Islet of Langerhans (tissue), 1 donor: ENCODE results near the gene PML.

Experiments used
- FAIRE-seq: peaks from one replicate; lab custom pipeline; 2011; peaks lifted over from hg19 to GRCh38; lab: Jason Lieb, UNC

Gene PML

DNA sequence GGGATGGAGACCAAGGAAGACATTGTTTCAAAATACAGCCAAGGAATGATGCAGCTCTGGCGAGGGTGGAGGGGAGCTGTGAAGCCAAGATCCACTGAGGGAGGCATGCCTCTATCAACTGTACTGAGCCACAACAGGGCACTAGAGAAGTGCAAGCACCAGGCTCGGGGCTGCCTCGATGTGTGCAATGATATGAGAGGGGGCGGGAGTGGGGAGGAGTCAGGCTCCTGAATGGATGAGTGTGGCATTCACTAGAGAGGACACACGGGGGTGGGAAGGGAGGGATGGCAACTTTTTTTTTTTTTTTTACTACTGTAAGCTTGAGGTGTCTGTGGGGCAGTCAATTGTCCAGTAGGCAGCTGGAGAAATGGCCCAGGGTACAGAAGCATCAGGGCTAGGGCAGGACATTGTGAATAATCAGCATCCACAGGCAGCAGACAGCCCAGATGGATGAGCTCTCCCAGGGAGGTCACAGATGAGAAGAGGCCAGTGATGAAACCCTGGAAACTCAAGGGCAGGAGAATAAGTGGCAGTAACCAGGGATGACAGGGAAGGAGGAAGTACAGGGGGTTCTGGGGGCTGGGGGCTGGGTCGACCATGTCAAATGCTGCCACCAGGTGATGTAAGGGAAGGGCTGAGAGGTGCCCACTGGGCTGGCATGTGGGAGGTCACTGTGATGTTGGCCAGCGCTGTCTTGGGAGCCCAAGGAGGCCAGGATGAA lies 8.3 kb upstream of the PML start:
- no peak for FAIRE-seq

DNA sequence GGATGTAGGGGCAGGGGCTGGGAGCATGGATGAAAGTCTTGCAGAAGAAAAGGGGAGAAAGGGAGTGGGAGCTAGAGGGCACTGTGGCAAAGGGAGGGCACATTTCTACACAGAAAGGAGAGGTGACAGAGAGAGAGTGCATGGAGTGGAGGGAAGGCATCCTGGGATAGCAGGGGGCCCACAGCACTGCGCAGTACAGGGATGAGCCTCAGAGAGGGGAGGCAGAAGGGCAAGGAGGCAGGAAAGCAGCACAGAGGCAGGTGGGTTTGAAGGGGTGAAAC lies 7.8 kb upstream of the PML start:
- FAIRE-seq, result no peak

DNA sequence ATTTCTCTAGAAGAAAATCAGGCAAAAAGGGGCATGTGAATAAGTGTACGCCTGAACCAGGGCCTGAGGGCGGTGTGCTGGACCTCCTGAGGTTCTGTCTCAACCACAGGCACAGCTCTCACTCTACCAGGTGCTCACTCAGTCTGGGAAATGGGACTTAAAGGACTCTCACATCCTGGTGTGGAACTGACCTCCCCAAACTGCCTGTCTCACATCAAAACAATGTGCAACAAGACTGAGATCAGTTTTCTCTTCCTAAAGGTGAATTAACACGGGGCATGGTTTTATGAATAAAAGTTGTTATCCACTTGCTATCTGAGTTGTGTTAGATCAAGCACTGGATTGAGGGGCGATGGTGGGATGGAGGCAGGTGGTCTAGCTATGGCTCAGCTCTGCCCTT lies 7.3 kb upstream of the PML start:
- FAIRE-seq, result no peak

DNA sequence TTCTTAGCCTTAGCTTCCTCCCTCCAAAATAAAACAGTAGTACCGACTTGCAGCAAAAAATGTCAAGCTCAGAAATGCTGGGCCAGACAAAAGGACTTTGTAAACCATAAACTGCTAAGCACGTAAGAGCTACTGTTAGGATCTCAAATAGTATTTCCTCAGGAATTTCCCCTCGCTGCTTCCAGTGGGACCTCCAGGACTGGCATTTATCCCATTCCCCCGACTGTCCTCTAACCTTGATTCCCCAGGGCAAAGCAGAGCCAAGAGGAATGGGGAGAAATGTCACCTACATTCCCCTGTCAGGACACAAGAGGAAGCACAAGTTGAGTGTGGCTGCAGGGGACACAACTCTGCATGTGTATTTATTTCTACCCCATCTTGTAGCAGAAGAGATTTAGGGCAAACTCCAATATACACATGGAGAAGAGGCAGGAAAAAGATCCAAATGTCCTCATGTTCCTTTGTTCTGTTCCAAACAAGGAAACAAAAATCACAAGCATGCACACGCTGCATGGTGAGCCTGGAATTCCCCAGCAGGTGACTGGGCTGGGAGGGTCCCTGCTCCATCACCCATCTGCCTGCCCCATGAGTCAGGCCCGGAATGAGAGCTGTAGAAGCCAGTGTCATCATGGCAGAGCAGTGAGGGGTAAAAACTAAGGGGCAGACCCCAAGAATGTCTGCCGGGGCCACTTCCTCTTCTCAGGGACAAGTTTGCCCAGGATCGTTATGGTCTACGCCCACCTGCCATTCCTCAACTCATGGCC lies 6.7 kb upstream of the PML start:
- FAIRE-seq, result no peak

DNA sequence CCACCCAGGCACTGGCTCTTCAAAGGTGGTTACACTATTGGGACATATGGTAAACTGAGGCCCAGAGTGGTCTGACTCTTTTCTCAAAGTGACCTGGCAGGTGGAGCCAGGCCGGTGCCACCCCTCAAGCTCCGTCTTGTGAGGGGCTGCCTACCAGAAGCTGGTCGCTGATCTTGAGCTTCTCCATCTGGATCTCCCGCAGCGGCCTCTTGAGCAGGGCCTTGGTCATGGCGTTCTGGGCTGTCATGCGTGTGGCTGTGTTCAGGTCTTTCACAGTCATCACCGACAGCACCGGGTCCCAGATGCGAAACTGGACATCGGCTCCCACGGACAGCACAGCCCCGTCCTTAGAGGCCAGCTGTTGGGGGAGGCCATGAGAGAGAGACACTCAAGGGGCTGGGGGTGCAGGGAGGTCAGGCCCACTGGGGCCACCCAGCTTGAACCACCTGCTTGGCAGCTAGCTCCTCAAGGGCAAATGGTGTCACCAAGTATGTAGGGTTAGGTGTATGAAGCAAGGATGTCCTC lies 6.0 kb upstream of the PML start:
- FAIRE-seq, result no peak

DNA sequence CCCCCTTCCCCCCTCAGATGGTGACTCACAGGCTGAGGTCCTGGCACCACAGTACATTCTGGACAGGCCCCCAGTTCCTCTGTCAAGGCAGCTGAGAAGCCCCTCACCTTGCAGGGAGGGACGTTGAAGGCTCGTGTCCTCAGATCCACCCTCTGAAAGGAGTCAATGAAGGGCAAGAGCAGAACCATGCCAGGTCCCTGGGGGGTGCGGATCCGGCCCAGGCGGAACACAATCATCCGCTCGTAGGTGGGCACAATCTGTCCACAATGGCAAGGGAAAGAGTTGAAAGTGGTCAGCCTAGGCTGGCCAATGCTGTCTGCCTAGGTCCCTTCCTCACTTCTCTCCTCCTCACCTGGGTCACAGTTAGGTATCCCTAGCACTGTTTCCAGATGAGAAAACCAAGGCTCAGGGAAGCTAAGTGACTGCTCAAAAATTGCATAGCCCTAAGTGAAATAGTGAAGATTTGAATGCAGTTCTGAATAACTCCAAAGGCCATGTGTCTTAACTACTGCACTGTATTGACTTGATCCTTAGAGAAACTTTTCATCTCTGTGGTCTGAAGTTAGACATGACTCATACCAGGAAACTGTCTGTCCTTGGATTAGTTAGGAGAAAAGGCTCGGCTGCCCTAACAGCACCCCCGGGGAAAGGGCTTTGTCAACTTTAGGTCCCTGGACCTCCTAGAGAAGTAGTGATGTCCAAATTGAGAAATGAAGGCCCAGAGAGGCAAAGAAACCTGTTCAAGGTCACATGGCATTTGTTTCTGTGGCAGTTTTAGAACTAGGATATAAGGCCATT lies 5.3 kb upstream of the PML start:
- no peak for FAIRE-seq

DNA sequence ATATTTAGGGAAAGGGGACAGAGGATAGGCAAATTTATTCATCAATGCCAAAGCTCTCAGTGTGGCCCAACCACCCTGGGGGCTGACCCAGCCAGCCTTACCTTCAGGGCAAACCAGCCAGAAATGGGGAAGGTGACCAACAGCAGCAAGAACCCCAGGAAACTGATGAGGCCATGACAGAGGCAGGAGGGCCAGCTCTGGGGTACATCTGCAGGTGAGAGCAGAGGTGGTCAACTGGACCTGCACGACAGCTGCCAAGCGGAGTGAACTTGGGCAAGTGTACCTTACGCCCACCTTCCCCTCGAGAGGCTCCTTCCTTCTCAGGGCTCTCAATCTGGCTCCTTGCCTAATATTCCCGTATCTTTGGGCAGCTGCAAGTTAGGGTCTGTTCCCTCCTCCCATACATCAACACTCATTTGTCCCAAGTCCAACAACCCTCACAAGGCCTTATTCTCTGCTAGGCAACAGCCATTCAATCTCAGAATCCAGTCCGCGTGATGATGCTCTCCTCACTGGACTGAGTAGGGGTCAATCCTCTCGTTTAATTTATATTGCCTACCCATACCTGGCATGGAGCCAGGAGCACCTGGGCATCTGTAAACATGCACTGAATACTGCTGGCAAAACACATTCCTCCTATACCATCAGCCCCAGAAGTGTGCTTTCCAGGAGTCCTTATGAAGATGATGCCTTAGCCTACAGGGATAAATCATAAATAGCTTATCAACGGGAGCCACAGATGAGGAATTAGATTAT lies 4.1 kb upstream of the PML start:
- no peak for FAIRE-seq

DNA sequence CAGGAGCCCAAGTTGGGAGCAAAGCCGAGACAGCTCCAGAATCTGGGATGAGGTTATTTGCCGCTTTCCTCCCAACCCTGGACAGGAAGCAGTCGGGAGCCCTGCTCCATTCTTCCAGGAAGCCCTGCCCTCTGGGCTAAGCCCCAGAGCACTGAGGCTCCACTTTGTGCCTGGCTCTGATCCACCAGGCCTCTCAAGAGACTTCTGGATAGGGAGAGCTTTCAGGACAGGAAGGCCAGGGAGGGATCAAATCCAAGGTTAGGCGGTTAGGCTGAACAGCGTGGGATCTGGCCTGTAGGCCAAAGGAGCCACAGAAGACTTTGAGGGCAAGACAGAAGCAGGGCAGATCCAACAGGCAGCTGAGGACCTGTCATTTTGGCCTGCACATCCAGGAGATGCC lies 3.3 kb upstream of the PML start:
- no peak for FAIRE-seq

DNA sequence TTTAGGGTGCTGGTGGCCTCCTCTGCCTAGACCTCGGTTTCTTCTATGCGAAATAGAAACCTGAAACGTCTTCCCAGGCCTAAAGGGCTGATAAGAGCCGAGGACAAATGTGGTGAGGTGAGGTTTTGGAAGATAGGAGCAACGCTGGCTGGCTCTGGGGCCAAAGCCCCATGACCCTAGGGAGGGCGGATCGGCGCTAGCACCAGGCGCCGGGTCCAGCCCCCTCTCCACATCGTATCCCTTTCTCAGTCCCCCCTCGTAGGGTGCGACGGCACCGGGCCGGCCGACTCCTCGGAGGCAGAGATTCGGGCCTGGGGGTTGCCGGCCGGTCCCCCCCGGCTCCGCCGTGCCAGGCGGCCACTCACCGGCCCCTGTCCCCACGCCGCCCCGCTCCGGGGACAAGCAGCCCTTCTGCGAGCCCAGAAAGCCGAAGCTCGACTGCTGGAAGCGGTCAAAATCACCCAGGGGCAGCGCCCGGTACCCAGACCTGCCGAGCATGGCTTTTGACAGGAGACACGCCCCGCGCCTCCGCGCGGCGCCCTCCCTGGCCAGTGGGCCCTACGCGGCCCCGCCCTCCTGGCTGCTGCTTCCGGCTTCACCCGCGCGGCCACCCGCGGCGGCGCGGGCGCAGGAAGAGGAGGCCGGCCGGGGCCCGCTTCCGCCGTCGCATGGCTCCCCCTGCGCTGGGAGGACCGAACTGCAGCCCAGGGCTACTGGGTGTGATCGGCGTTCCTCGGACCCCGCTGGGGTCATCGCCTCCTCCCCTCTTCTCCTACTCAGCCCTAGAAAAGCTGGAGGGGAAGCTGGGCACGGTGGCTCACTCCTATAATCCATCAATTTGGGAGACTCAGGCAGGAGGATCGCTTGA lies 2.6 kb upstream of the PML start, which contains the start of gene STOML1:
Gene STOML1, minus strand, starts transcription at position 570 of the 868 bp plus-strand sequence. Its CDS starts 72 bp downstream, at position 498.
- FAIRE-seq, result no peak

DNA sequence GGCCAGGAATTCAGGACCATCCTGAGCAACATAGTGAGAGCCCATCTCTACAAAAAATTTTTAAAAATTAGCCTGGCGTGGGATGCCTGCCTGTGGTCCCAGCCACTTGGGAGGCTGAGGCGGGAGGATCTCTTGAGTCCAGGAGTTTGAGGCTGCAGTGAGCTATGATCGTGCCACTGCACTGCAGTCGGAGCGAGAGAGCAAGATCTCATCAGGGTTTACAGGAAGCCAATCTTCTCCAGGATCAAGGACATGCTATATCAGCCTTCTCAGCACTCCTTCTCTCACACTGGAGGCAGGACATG lies 2.0 kb upstream of the PML start:
- no peak for FAIRE-seq

DNA sequence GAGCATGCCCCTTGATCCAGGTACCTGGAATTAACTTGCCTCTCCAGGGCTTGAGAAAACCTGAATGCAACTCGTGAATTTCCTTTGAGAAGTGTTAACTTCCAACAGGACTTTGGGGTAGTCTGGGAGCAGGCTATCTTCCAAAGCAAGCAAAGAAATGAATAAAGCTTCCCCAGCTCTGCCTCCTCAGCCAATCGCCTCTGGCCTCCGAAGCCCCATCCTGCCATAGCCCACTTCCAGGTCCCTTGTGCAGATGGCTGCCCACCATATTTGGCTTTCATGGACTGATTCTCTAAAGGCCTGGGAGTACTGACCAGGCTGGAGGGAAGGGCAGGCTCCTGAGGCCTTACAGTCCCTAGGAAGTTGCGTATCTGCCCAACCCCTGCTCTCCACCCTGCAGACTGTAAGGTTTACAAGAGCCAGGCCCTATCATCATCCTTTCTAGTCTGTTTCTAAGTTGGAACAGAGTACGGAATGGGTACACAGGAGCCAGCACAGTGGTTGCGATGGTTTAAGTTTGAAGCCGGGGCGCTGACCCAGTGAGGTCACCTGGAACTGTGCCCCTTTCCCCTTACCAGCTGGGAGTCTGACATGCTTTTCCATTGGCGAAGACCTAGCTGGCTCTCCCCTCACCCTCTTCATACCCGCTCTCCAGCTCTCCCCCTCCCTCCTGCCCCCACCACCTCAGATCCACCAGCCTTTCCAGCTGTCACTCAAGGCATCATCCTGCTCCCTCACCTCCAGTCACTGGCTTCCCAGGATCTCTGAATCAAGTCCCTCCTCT lies 1.1 kb upstream of the PML start:
- no peak for FAIRE-seq

DNA sequence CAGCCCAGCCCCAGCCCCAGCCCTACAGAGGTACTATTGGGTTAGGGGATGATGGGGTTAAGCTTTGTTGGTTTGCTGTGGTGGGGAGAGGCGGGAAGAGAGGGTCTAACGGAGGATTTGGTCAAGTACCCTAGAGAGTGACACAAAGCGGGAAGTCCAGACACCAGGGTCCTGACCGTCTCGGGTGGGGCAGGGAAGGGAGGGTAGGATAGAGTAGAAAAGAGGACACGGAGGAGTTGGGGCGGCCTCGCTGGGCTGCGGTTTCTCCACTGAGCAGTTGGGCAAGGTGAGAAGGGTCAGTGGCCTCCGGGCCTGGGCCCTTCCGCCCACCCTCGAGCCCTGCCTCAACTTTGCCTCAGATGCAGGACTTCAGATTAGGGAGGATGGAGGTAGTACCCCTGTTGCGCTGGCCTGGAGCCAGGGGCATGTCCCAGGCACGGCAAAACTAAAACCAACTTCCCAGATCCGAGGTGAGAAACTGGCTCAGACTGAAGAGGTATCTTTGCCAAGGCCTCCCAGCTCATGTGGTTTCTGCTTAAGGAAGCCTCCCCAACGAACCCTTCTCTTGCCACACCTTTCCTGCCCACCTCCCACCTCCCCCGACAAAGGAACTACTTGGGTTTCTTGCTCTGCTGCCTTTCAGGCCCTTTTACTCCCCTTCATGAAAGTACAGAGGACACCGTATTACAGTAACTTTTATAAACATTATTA lies 551 bp downstream of the PML start:
- no peak for FAIRE-seq

DNA sequence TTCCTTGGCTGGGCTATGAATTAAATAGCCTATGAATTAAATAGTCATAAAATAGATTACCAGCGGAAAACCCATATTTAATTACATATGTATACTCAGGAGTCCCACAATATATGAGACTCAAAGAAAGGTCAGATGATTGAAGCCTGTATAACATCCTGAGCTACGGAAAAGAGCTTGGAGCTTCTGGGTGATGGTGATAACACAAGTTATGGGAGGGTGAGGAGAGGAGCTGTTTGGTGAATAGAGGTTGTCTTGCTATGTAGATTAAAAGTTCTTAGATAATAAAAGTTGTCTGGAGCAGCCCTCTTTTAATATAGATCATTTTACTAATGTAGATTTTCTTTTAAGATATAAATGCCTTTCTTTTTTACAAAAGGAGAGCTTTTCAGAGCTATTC lies 1.8 kb downstream of the PML start:
- FAIRE-seq, result no peak

DNA sequence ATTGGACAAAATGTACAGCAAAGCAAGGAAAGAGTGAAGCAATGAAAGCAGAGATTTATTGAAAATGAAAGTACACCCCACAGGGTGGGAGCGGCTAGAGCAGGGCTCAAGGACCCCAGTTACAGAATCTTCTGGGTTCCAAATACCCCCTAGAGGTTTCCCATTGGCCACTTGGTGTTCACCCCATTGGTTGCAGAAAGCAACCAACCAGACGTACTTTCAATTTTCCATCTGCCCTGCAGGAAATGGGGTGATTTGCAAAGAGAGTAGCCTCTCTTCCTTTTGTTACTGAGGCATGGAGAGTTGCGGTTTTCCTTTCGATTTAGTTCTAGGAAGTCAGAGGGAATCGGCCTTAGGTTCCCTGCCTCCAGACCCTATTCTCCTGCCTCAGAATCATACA lies 2.4 kb downstream of the PML start:
- FAIRE-seq, result no peak

DNA sequence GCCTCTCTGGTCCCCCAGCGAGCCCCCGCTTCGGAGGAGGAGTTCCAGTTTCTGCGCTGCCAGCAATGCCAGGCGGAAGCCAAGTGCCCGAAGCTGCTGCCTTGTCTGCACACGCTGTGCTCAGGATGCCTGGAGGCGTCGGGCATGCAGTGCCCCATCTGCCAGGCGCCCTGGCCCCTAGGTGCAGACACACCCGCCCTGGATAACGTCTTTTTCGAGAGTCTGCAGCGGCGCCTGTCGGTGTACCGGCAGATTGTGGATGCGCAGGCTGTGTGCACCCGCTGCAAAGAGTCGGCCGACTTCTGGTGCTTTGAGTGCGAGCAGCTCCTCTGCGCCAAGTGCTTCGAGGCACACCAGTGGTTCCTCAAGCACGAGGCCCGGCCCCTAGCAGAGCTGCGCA lies 3.5 kb downstream of the PML start:
- no peak for FAIRE-seq

DNA sequence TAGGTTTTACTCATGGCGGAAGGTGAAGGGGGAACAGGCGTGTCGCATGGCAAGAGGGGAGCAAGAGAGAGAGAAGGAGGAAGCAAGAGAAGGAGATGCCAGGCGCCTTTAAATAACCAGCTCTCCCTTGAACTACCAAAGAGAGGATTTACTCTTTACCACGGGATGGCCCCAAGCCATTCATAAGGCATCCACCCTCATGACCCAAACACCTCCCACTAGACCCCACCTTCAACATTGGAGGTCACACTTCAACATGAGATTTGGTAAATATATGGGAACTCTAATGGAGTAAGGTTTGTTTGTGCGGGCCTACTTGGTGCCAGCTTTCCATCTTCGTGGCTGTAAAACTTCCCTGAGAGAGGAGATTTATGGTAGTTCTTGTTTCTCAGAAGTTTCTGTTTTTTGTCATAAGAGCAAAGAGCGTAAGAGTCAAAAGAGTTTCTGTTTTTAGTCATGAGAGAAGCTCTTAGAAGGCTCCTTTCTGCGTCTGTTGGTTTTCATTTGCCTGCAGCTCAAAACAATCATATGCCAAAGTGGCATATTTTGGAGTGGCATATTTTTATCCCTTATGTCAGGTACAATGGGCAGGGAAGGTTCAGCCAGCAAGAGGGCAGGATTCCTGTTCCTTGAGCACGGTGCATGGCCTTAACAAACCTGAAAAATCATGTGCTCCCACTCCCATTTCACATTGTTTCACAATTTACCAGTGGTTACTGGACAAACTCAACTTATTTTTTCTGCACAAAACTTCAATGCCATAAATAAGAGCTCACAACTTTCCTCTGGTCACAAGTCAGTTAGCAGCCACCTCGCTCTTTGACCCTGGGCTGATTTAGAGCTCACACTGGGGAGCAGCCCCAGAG lies 12.5 kb downstream of the PML start:
- no peak for FAIRE-seq

DNA sequence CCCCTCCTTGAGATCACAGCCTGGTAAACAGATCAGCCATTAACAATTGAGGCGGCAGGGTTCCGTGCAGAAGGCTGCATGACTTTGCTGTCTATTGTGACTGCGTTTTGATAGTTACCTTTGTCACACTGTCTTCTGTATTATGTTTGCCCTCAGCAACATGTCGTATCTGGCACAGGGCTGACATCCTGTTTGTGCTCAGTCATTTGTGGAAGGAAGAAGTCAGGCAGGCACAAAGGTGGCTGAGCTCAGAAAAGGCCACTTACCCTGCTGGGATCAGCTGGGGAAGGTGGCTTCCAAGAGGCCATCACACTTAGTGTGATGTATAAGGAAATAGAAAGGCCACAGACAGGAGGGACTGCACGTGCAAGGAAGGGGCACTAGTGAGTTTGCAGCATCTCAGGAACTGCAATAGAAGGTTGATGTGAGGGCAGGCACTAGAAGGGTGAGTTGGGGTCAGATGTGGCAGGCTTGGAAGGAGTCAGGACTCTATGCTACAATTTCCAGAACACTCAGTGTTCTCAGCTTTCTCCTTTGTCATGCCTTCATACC lies 13.4 kb downstream of the PML start:
- FAIRE-seq, result no peak

DNA sequence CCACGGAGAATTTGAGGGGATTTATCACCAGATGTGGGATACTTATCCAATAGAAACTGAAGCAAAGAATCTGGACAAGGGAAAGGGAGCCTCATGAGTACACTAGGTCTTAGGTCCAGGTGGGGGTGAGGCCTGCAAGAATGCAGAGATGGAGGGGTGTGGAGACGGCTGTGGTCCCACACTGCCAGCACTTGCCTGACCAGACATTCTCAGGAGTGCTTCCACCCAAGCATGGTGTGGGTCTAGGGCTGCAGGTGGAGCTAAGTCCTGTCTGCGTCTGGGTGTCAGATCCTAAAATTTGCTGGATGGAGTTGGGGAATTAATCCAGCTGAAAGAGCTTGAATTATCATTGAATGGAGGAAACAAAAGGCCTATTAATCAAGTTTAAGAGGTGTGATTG lies 14.4 kb downstream of the PML start:
- no peak for FAIRE-seq
